IMR-90 (cell line): ENCODE results near the gene WHRN.
A peak's percentile ranks its signal among the peaks of the same experiment; 100 is the strongest.

Experiments
- CHD1 ChIP-seq: IDR thresholded peaks from 2 replicates; pipeline ENCODE4 v1.6.1; 2012; ENCODE audit warnings: low read depth, low read length, improper control_type of control experiment
- FOS ChIP-seq: fragments of 150-350 bp; IDR thresholded peaks from 2 replicates; pipeline ENCODE4 v1.6.1; 2016; ENCODE audit warnings: low read depth, low read length
- MAFK ChIP-seq: IDR thresholded peaks from 2 replicates; pipeline ENCODE4 v1.6.1; 2012; ENCODE audit warnings: low read depth, low read length, improper control_type of control experiment
- MXI1 ChIP-seq: IDR thresholded peaks from 2 replicates; pipeline ENCODE4 v1.6.1; 2012; ENCODE audit warnings: low read depth, mild to moderate bottlenecking, low read length, moderate library complexity, borderline replicate concordance
- NFE2L2 ChIP-seq: fragments of 150-350 bp; IDR thresholded peaks from 2 replicates; pipeline ENCODE4 v1.6.1; 2016; ENCODE audit warnings: low read depth, mild to moderate bottlenecking, low read length
- POLR2A ChIP-seq: IDR thresholded peaks from 2 replicates; pipeline ENCODE4 v1.6.1; 2012; ENCODE audit warnings: mild to moderate bottlenecking, low read depth, low read length
- RCOR1 ChIP-seq: IDR thresholded peaks from 2 replicates; pipeline ENCODE4 v1.6.1; 2012; ENCODE audit warnings: mild to moderate bottlenecking, low read length, improper control_type of control experiment; ENCODE audit not compliant: insufficient replicate concordance
- RFX5 ChIP-seq: IDR thresholded peaks from 2 replicates; pipeline ENCODE4 v1.8.0; 2012; ENCODE audit warnings: low read depth, mild to moderate bottlenecking, low read length, moderate library complexity
- SMC3 ChIP-seq: fragments of 150-350 bp; IDR thresholded peaks from 2 replicates; pipeline ENCODE4 v1.6.1; 2016; ENCODE audit warnings: low read depth, mild to moderate bottlenecking, antibody characterized with exemption, low read length, moderate library complexity
- TF ChIP-seq, protein P1 (sequence below): conservative IDR thresholded peaks from 2 replicates; pipeline ENCODE4 v1.5.1; 2012; ENCODE audit warnings: mild to moderate bottlenecking, low read depth, low read length, improper control_type of control experiment

DNA sequence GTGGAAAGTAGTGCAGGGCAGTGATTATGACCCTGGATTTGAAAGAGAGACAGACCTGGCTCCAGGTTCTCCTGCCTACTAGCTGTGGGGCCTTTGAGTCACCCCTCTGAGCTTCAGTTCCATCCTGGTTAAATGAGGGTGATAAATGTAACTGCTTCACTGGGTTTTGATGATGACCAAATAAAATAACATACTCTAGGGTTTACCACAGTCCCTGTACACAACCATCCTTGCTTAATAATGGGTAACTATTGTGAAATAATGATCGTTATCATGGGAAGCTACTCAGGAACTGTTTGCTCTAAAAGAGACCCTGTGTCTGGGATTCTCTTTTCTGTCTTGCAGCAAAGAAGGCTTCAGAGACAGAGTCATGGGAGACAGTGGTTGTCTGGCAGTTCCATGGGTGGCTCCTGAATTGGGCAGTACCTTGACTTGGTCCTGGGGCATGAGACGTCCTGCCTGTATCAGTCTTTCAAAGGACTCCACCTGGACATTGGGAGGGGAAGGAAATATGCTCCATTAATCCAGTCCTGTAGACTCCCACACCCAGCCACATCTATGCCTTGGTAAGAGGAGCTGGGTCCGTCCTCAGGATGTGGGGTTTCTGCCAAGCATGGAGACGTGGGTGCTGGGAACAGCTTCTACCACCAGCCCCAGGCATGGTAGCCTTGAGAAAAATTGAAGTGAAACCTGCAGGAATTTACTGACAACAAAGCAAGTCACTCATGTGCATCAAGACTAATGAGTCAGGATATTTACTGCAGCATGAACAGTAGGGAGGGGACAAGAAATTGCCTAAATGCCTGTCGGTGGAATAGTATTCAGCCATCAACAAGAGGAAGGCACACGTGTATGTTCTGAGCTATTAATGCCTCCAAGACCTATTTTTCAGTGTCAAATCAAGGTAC is 140.9 kb downstream of the WHRN start:
- TF ChIP-seq FOS: peak; percentile 39; the same call in 1 of the 2 replicates
- no peak for TF ChIP-seq CHD1
- TF ChIP-seq, protein P1, sequence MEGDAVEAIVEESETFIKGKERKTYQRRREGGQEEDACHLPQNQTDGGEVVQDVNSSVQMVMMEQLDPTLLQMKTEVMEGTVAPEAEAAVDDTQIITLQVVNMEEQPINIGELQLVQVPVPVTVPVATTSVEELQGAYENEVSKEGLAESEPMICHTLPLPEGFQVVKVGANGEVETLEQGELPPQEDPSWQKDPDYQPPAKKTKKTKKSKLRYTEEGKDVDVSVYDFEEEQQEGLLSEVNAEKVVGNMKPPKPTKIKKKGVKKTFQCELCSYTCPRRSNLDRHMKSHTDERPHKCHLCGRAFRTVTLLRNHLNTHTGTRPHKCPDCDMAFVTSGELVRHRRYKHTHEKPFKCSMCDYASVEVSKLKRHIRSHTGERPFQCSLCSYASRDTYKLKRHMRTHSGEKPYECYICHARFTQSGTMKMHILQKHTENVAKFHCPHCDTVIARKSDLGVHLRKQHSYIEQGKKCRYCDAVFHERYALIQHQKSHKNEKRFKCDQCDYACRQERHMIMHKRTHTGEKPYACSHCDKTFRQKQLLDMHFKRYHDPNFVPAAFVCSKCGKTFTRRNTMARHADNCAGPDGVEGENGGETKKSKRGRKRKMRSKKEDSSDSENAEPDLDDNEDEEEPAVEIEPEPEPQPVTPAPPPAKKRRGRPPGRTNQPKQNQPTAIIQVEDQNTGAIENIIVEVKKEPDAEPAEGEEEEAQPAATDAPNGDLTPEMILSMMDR: no peak
- TF ChIP-seq MXI1: no peak
- TF ChIP-seq POLR2A: no peak
- no peak for TF ChIP-seq RFX5
- no peak; the same call in 1 of the 2 replicates for TF ChIP-seq SMC3
- no peak for TF ChIP-seq RCOR1
- no peak for TF ChIP-seq NFE2L2
- no peak for TF ChIP-seq MAFK
